Transverse colon (tissue), 3 donors: Measurements from ENCODE around the gene LGALS1.

Experiments
- CTCF ChIP-seq, 5 experiments: fragments of 200-600 bp in 3 of 5; fragments of 450-650 bp in 2 of 5; sonication (generic) in 3 of 5; IDR thresholded peaks; 1 replicate in 2 of 5; 2 replicates in 3 of 5; pipeline ENCODE4 v1.5.1; 2016 to 2017; ENCODE audit warnings: antibody characterized with exemption in 5 of 5, inconsistent platforms in 3 of 5, mild to moderate bottlenecking in 2 of 5, moderate library complexity in 1 of 5
- EP300 ChIP-seq: sonication (generic); formaldehyde crosslinking; IDR thresholded peaks from one replicate; pipeline ENCODE4 v1.6.1; 2017; ENCODE audit warnings: antibody characterized with exemption, low read depth
- POLR2A ChIP-seq: fragments of 450-650 bp; IDR thresholded peaks from one replicate; pipeline ENCODE4 v1.6.1; 2016; ENCODE audit warnings: antibody characterized with exemption, mild to moderate bottlenecking, moderate library complexity

GRCh38 chr22:37710675-37711074 lies 35.2 kb downstream of the LGALS1 start:
- TF ChIP-seq CTCF (IDR thresholded peaks at IDR 0.05): no peak
- TF ChIP-seq POLR2A: no peak
- no peak for TF ChIP-seq EP300
